Fibroblast of skin of abdomen (primary cell): ENCODE measurements around the gene VPS11.
"Not testable (repeated sequence)": the region's sequence is repeated elsewhere in the genome, so short reads cannot be mapped to it uniquely, and the experiment has no call there.

Experiments used
- DNase-seq: peaks from one replicate; pipeline ENCODE4 v3.0.0-alpha.2; 2013

Gene VPS11

DNA sequence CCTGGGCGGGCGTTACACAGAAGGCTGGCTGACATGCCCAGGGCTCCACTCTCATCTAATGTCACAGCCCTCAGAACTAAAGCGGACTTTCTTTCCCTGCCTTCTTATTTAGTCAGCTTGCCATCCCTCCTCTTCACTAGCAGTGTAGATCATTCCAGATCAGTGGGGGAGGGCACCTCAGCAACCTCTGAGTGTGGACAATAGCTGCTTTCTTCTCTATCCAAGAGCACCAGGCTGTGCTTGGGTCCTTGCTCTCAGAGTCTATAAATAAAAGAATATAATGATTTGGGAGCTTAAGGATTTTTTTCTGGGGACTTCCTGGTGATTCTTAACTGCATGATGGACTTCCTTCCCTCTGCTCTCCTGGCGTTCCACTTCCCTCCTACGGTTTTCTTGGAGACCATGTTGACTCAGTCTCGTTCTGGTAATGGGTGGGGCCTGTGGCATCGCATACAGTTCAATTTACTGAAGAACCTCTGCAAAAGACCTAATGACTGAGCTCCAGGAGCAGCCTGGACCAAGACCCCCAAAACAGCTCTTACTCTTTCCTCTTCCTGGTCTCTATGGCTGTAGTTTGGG is 14.2 kb downstream of the VPS11 start:
- no peak for DNase-seq

DNA sequence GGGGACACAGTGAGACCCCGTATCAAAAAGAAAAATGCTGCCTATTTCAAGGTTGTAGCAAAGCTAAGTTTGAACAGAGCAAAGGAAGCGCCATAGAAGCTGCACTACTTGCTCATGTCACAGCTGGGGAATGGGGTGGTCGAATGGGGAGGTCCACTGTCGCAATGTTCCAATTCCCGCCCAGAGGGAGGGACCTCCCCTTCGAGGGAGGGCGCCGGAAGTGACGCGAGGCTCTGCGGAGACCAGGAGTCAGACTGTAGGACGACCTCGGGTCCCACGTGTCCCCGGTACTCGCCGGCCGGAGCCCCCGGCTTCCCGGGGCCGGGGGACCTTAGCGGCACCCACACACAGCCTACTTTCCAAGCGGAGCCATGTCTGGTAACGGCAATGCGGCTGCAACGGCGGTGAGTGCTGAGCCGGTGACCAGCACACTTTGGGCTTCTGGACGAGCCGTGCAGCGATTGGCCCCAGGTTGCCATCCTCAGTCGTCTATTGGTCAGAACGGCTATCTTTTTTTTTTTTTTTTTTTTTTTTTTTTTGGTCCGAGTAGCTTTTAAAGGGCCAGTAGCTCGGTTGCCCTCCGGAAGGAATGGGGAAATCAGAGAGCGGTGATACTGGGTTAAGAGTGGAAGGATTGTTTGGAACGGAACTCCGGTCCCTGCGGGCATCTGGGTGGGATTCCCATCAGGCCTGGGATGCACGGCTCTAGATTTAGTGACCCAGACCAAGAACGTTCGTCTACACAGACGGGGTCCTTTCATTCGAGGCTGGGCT is 17.2 kb downstream of the VPS11 start, which contains the start of gene HMBS:
TSS of gene HMBS (plus strand) at position 219 of the 774 bp plus-strand sequence. CDS start at position 372, 153 bp downstream.
- DNase-seq: peak; percentile 92

DNA sequence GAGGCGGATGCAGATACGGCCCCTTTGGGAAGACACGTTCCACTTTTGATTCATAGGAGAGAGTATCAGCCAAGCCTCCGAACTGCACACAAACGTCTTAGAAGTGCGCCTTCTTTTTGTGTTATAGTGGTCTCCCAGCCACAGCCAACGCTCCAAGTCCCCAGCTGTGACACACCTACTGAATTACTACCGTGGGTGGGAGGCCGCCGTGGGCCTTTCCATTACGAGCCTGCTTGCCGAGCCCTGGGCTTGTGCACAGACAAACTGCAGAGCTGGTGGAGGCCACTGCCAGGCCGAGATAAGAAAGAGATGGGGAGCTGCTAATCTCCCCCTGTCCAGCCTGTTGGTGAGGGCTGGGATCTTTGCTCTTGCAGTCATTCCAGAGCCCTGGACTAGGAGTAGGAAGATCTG is 17.8 kb downstream of the VPS11 start:
- no peak for DNase-seq

DNA sequence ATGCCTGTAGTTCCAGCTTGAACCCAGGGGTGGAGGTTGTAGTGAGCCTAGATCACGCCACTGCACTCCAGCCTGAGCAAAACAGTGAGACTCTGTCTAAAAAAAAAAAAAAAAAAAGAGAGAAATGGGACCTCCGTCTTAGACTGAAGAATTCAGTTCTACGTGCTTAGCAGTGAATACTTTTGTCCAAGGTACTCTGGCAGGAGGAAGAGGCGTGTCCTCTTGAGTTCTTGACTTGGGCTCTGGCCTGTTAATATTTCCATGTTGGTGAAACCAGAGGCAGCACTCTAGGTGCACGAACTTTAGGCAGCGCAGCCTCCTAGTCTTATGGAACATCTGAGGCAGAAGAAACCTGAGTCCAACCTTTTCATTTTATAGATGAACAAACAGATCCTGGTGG is 19.5 kb downstream of the VPS11 start:
- no peak for DNase-seq

DNA sequence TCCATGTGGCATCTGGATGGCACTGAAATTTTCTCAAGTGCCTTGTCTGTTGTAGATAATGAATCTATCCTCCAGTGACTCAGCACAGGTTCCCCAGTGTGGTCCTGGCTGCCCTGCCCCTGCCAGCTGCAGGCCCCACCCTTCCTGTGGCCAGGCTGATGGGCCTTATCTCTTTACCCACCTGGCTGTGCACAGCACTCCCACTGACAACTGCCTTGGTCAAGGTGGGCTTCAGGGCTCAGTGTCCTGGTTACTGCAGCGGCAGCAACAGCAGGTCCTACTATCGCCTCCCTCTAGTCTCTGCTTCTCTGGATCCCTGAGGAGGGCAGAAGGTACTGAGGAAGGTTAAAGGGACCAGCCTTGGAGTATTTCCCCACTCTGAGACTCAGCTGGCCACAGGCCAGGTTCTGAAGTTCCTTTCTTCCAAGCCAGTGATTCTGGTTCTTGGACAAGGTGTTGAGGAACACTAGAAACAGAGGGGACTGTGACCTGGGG is 20.2 kb downstream of the VPS11 start:
- no peak for DNase-seq

DNA sequence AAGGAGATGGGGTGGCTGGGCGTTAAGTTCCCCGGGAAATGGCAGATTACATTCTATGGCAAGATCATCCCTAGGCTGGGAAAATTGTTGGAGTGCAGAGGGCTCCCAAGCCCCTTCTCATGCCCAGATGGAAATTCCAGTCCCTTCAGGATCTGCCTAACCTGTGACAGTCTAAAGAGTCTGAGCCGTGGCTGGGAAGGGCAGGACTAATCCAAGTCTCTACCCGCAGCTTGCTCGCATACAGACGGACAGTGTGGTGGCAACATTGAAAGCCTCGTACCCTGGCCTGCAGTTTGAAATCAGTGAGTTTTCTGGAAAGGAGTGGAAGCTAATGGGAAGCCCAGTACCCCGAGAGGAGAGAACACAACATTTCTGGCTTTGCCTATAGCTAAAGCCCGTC is 20.8 kb downstream of the VPS11 start:
- DNase-seq: no peak

DNA sequence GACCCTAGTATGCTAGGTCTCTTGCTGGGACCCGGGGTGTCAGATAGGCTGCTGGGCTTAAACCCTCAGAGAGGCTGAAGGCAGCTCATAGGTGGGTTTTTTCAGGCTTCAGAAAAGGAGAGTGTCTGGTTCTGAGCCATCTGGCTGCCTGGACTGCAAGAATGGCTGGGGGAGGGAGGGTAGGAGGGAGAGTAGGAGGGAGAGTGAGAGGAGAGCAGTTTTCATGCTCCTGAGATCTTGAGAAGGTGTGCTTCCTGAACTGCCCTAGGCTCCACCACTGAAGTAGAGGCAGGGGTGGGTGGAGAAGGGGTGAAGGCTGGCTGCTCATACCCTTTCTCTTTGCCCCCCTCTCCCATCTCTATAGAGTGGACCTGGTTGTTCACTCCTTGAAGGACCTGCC is 21.7 kb downstream of the VPS11 start:
- no peak for DNase-seq

DNA sequence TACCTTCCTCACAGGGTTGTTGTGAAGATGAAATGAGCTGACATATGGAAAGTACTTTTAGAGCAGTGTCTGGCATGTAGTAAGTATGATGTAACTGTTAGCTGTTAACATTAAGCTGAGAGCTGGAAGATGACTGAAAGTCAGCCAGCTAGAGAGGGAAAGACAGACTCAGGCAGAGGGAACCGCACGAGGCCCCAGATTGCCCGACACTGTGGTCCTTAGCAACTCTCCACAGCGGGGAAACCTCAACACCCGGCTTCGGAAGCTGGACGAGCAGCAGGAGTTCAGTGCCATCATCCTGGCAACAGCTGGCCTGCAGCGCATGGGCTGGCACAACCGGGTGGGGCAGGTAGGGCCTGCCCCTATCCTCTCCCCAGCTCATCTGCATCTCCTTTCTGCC is 23.6 kb downstream of the VPS11 start:
- DNase-seq: peak; percentile 36

DNA sequence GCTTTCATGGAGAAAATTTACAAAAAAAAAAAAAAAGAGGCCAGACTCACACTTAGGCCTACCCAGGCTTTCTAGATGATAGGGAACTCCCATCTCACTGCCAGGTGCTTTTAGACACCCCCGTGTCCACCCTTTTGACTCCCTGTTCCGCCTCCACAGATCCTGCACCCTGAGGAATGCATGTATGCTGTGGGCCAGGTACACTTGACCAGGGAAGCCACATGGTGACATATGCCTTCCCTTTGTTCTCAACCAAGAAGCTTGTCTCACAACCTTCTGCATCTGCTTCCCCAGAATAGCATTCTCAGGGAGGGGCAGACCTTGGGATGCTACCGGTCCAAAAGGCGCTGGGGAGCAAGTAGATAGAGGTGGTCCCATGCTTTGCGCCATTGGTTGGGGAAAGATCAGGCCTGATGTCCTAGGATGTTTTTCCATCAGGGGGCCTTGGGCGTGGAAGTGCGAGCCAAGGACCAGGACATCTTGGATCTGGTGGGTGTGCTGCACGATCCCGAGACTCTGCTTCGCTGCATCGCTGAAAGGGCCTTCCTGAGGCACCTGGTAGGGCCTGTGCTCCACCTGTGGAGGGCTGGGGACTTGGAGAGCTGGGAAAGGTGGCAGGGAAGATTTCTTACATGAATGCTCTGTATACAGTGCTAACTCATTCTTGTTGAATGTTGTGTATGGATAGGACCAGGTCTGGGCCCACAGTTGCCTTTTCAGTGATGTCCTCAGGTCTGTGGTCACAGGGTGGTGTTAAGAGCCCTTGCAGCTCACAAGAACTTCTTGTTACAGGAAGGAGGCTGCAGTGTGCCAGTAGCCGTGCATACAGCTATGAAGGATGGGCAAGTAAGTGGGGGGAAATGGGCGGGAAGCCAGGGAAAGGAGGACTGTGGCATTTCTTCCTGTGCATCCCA is 24.6 kb downstream of the VPS11 start:
- DNase-seq: no peak

DNA sequence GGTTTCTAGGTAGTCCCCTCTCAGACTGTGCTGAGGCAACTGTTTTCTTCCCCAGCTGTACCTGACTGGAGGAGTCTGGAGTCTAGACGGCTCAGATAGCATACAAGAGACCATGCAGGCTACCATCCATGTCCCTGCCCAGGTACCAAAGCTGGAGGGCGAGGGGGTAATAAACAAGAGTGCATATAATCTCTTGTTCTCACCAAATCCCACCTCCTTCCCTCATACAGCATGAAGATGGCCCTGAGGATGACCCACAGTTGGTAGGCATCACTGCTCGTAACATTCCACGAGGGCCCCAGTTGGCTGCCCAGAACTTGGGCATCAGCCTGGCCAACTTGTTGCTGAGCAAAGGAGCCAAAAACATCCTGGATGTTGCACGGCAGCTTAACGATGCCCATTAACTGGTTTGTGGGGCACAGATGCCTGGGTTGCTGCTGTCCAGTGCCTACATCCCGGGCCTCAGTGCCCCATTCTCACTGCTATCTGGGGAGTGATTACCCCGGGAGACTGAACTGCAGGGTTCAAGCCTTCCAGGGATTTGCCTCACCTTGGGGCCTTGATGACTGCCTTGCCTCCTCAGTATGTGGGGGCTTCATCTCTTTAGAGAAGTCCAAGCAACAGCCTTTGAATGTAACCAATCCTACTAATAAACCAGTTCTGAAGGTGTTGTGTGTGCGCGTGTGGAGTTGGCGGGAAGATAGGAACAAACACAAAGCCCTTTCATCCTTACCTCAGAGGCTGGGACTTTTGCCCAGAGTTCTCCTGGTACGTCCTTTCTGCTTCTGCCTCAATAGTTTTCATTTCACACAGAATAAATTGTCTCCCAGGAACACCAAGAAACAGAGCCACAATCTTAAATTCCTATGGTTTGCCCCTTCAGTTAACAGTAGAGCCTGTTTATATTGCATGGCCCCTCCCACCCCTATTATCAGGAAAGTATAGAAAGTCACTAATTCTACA is 25.5 kb downstream of the VPS11 start:
- no peak for DNase-seq

DNA sequence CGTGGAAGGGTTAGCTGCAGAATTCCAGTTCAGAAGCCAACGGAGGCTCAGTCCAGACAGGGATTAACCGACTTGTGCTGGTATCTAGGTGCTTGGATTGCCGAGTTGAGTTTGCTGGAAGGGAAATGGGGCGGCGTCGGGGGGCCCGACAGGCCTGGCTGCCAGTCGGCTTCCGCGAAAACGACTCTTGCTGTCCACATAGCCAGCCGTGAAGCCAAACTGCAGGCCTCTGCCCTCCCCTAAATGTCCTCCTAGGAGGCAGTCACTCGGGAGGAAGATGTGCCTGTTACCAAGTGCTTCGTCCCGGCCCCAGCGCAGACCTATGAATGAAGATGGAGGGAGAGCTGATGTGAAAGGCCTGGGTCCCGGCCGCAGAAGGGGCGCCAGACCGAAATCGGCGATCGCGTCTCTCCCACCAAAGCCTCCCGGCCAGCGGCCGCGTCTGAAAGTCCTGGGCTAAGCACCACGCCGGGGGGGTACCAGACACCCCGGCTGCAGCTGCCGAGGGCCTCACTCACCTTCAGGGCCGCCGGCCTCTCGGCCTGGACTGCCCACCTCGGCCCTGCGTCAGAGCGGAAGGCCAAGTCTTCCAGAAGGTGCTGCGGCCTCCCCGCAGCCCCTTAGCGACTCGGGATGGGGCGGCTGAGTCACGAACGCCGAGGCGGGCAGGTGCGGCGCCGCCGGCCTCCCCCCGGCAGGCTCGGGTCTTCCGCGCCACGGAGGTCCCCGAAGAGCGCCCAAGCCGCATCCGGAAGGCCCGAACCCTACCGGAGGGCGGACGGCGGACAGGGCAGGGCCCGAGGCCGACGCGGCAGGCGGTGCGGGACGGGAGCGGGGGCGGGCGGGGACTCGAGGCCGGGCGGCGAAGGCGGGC is 26.6 kb downstream of the VPS11 start:
- peak; percentile 28 for DNase-seq

DNA sequence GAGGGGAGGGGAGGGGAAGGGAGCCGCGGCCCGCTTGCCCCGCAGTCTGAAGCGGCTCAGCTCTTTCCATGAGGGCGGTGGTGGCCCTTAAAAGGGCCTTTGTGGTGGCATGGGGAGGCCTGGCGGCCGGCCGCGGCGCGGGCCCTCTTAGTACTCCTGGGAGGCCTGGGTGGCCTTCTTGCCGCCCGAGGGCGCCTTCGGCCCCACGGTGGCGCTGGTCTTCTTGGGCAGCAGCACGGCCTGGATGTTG is 27.1 kb downstream of the VPS11 start:
- DNase-seq: peak; percentile 82

DNA sequence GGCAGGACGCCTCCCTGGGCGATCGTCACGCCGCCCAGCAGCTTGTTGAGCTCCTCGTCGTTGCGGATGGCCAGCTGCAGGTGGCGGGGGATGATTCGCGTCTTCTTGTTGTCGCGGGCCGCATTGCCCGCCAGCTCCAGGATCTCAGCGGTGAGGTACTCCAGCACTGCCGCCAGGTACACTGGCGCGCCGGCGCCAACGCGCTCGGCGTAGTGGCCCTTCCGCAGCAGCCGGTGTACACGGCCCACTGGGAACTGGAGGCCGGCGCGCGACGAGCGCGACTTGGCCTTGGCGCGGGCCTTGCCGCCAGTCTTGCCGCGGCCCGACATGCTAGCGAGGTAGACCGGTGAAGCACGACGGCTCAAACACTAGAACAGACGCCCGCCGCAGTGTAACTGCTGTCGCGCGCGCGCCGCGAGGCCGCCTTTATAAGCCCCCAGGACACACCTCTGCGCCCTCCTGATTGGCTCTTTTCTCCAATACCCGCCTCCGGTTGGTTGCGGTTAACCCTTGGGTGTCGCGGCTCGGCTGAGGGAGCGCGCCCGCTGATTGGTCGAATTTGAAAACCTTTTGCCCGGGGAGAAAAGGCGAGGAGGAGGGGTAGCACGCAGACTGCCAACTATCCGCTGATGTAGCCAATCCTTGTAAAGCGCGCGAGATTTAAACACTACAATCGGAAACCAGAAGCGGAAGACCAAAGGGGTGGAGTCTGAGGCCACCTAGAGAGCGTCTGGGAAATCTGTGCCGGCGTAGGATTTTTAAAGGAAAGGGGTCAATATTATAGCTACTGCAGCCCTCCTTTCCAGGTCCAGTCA is 27.7 kb downstream of the VPS11 start:
- DNase-seq: peak; percentile 100

DNA sequence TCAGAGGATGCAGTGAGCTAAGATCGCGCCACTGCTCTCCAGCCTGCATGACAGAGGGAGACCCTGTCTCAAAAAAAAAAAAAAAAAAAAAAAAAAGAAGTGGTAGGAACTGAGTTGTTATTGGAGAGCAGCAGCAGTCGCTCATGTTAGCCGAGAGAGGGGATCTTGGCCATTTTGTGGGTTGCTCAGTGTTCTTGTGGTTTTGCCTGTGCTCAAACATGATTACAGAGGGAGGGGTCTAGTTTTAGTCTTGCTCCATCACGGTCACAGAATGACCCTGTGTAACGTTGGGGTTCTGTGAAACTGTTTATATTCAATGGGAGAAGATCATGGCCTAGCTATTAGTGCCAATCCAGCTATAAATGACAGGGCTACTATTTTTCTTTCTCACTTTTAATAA is 32.1 kb downstream of the VPS11 start:
- DNase-seq: no peak

DNA sequence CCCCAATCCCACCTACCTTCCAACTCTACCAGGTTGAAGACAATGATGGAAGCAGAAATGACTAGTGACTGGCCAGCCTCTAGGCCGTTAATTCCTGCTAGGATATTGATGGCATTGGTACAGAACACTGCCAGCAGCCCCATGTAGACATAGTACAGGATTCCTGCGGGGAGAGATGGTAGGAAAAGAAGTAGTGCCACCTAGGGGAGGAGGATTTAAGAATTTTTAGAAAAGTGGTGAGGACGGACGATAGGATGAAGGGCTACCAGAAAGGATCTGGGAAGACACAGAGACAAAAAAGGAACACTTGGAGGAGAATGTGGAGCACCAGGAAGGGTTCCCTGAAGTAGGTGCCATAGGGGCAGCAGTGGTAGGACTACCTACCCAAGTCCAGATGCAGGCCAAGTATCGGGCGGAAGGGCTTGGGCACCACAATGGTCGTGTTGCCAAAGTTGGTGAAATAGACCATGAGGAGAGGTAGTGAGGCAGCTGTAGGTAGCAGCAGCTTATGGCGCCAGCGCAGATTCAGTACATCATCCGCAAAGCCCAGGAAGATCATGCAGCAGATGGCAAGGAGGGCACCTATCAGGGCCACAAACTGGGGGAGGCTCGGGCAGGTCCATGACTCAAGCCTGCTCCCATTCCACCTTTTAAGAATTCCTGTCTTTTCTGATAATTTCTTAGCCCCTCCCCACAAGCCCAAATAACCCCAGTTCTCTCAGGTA is 32.8 kb downstream of the VPS11 start:
- DNase-seq: peak; percentile 31

DNA sequence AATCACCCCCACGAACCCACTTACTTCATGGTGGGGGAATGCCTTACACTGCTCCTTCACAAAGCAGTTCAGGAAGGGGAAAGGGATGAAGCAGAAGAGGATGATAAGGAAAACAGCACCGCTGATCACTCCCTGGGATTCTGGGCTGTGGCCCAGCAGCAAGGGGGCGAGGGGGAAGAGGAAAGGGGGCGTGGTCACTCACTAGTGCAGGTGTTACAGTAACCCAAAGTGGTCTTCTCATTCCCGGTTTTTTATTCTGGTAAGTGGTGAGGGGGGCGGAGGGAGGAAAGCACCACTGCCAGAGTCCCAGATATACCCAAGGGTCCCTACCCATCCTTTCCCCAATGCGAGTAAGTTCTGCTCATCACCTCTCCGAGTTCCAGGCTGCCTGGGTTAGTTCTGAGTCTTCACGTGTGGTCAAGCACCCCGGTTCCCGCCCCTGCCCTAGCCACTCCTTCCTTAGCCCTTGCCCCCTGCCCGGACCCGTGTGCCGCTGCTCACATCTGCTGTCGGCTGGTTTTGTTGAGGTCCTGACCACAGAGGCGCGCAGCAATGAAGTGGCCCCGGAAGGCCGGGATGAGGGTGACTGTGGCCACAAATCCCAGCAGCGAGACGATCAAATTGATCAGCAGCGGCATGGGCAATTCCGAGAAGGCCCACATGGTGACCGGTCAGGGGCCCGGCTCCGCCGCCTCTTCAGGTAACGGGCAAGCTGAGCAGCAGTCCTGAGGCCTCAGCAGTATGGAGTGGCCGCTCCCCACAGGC is 33.6 kb downstream of the VPS11 start:
- DNase-seq: no peak

DNA sequence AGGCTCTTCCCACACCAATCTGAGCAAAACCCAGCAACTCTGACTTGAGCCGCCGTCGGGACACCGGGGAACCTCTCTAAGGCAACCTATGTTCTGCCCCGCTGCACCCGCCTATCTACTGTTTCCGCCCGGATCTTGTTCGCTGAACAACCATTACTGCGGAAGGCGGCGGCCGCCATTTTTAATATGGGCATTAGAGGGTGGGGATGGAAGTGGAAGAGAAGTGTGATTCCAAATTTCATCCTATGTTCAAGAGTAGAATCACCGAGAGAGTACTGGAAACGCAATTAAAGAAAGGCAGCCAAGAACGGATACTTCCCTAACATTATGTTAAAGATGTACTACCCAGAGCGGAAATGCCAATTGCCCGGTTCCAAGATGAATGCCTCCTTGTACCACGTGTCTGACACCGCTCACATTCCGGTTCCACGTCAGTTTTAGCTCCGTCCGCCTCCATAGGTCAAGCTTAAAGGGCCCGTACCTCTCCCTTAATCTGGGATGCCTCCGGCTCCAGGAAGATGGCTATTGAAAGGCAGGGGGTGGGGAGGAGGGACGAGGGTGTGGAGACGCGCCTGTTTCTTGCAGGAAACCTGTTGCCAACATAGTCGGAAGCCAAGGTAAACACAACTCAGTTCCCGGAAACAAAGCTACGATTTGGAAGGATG is 34.3 kb downstream of the VPS11 start, which contains the start of gene DPAGT1:
TSS of gene DPAGT1 (minus strand) at position 95 of the 665 bp plus-strand sequence. CDS start 198 bp downstream, outside the sequence.
- DNase-seq: peak; percentile 98

DNA sequence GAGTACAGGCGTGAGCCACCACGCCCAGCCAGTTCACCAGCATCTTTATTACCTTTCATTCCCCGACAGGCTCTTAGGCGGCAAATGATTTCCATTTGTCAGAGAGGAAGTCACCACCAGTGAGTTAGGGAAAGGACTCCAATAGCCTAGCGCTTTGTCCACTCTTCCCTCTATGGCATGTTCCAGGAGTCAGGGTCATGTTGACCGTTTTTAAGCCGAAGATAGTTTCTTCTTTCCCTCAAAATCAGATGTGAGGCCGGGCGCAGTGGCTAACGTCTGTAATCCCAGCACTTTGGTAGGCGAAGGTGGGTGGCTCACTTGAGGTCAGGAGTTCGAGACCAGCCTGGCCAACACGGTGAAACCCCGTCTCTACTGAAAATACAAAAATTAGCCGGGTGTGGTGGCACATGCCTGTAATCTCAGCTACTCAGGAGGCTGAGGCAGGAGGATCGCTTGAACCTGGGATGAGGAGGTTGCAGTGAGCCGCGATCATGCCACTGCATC is 35.6 kb downstream of the VPS11 start:
- not testable (repeated sequence) for DNase-seq
